ENCODE data around the gene ADRA2C.

- TF ChIP-seq ELF1 (IDR thresholded peaks at IDR 0.05): no peak
- TF ChIP-seq EP300 (IDR thresholded peaks at IDR 0.05; ENCODE audit: borderline replicate concordance in 1 of 2, low read depth in 1 of 2, low read length in 1 of 2): no peak
- TF ChIP-seq TAF1 (IDR thresholded peaks at IDR 0.05; ENCODE audit: borderline replicate concordance, low read depth, low read length): no peak
Observed at GRCh38 chr4:3802571-3803474, 36.6 kb downstream of the ADRA2C start.
